ENCODE data around the gene SPIN1.

DNA sequence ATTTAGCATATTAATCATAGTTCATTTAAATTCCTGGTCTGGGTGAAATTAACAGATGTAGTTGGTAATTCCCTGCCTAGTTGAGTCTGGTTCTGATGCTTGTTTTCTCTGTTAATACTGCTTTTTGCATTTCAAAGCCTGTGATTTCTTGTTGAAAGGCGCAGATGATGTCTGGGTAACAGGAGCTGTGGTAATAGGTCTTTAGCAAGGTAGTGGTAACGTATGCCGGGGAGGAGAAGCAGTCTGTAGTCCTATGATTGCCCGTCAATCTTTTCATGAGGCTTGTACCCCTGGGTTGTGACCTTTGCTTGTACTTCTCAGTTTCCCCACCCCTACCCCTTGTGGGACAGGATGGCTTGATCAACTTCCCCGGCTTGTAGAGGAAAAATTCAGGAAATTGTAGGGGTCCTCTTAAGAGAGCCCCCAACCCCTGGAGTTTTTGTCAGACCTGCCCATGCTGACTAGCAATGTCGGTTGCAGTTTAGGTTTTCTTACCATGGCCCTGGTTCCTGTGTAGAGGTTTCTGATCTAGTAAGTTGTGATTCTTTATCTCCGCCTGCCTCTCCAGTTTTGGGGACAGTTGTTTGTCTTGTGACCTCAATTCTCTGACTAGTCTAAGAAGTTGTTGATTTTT lies 55.4 kb downstream of the SPIN1 start:
- TF ChIP-seq, protein P1, sequence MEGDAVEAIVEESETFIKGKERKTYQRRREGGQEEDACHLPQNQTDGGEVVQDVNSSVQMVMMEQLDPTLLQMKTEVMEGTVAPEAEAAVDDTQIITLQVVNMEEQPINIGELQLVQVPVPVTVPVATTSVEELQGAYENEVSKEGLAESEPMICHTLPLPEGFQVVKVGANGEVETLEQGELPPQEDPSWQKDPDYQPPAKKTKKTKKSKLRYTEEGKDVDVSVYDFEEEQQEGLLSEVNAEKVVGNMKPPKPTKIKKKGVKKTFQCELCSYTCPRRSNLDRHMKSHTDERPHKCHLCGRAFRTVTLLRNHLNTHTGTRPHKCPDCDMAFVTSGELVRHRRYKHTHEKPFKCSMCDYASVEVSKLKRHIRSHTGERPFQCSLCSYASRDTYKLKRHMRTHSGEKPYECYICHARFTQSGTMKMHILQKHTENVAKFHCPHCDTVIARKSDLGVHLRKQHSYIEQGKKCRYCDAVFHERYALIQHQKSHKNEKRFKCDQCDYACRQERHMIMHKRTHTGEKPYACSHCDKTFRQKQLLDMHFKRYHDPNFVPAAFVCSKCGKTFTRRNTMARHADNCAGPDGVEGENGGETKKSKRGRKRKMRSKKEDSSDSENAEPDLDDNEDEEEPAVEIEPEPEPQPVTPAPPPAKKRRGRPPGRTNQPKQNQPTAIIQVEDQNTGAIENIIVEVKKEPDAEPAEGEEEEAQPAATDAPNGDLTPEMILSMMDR (tag by site-specific recombination; IDR thresholded peaks at IDR 0.05), result no peak
- TF ChIP-seq, protein P2, sequence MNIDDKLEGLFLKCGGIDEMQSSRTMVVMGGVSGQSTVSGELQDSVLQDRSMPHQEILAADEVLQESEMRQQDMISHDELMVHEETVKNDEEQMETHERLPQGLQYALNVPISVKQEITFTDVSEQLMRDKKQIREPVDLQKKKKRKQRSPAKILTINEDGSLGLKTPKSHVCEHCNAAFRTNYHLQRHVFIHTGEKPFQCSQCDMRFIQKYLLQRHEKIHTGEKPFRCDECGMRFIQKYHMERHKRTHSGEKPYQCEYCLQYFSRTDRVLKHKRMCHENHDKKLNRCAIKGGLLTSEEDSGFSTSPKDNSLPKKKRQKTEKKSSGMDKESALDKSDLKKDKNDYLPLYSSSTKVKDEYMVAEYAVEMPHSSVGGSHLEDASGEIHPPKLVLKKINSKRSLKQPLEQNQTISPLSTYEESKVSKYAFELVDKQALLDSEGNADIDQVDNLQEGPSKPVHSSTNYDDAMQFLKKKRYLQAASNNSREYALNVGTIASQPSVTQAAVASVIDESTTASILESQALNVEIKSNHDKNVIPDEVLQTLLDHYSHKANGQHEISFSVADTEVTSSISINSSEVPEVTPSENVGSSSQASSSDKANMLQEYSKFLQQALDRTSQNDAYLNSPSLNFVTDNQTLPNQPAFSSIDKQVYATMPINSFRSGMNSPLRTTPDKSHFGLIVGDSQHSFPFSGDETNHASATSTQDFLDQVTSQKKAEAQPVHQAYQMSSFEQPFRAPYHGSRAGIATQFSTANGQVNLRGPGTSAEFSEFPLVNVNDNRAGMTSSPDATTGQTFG (tag by site-specific recombination; IDR thresholded peaks at IDR 0.05; ENCODE audit: borderline replicate concordance), result no peak
- no peak for TF ChIP-seq PBX3 (CRISPR knock-in tag; IDR thresholded peaks at IDR 0.05)
- TF ChIP-seq SCRT2 (tag by site-specific recombination; IDR thresholded peaks at IDR 0.05), result no peak
- TF ChIP-seq ZNF239 (tag by site-specific recombination; IDR thresholded peaks at IDR 0.05), result no peak
- TF ChIP-seq GLIS1 (tag by site-specific recombination; IDR thresholded peaks at IDR 0.05), result no peak
- TF ChIP-seq ZNF623 (tag by site-specific recombination; IDR thresholded peaks at IDR 0.05), result no peak
- TF ChIP-seq ZNF596 (tag by site-specific recombination; IDR thresholded peaks at IDR 0.05), result no peak
